Endothelial cell of umbilical vein (primary cell): ENCODE measurements around the gene KASH5. TPM values are rescaled to one million over a fixed set of nuclear protein-coding genes. Genes with fewer than 3 reads are reported as not detected.
A peak's percentile ranks its signal among the peaks of the same experiment; 100 is the strongest.

Experiments
- BruUV-seq: library from RNA; stranded (reverse); fragments of 400-500 nt; replicated peaks from 2 replicates; lab custom pipeline; 2021; lab: Mats Ljungman, UMichigan
- CTCF ChIA-PET: fragments of 300-600, 350-600 bp; sonication (Branson Sonifier 250); formaldehyde crosslinking; loops from one replicate; lab custom pipeline; 2021; ENCODE audit warnings: antibody characterized with exemption, inconsistent platforms; lab: Charles Lee
- POLR2A ChIA-PET: fragments of 300-600, 350-600 bp; sonication (Branson Sonifier 250); formaldehyde crosslinking; loops from one replicate; lab custom pipeline; 2021; ENCODE audit warnings: antibody characterized with exemption, inconsistent platforms; lab: Charles Lee
- DNase-seq: peaks from one replicate; pipeline ENCODE4 v3.0.0-alpha.2; 2011; ENCODE audit warnings: low read depth, low spot score
- FAIRE-seq: peaks from 2 replicates; lab custom pipeline; 2011; peaks lifted over from hg19 to GRCh38; lab: Jason Lieb, UNC
- H2AFZ ChIP-seq: 2 replicates; pipeline ENCODE4 v1.6.0; 2012; ENCODE audit warnings: low read depth, low read length, control low read depth, inconsistent platforms
- H3K27ac ChIP-seq: 2 replicates; pipeline ENCODE4 v1.5.1; 2011; ENCODE audit warnings: low read depth, mild to moderate bottlenecking, control low read depth, low read length, moderate library complexity; ENCODE audit not compliant: insufficient read depth
- H3K27me3 ChIP-seq, 2 experiments: 2 replicates each; pipeline versions ENCODE4 v1.6.0 to v1.6.1; 2011; ENCODE audit warnings: low read length in 2 of 2, mixed read lengths in 1 of 2; ENCODE audit not compliant: control insufficient read depth in 2 of 2, insufficient read depth in 2 of 2
- H3K36me3 ChIP-seq, 2 experiments: 2 replicates in 1 of 2; 3 replicates in 1 of 2; pipeline ENCODE4 v1.5.1; 2011; ENCODE audit warnings: low read length in 2 of 2, mild to moderate bottlenecking in 1 of 2, moderate library complexity in 1 of 2; ENCODE audit not compliant: control insufficient read depth in 2 of 2, insufficient read depth in 2 of 2; ENCODE audit errors: extremely low read depth in 1 of 2
- H3K4me1 ChIP-seq: 3 replicates; pipeline ENCODE4 v1.5.1; 2011; ENCODE audit warnings: mild to moderate bottlenecking, low read length; ENCODE audit not compliant: control insufficient read depth, insufficient read depth; ENCODE audit errors: extremely low read depth
- H3K4me2 ChIP-seq: 2 replicates; pipeline ENCODE4 v1.6.1; 2011; ENCODE audit warnings: low read length, control low read depth, mixed read lengths; ENCODE audit not compliant: insufficient read depth
- H3K4me3 ChIP-seq, 3 experiments: fragments of 200-600 bp in 1 of 3; sonication (generic), shearing (Covaris generic) in 1 of 3; replicated peaks in 1 of 3; 2 replicates each; pipeline ENCODE4 v1.5.1; 2011 to 2016; ENCODE audit warnings: control low read depth in 3 of 3, low read length in 3 of 3, mild to moderate bottlenecking in 2 of 3, inconsistent platforms in 1 of 3, low read depth in 1 of 3, moderate library complexity in 1 of 3; ENCODE audit not compliant: insufficient read depth in 1 of 3
- H3K79me2 ChIP-seq: 2 replicates; pipeline ENCODE4 v1.6.0; 2012; ENCODE audit warnings: low read length, inconsistent platforms; ENCODE audit not compliant: control insufficient read depth, insufficient read depth
- H3K9ac ChIP-seq: replicated peaks from 2 replicates; pipeline ENCODE3; 2011; ENCODE audit warnings: low read length, control low read depth; ENCODE audit not compliant: insufficient read depth; ENCODE audit errors: extremely low read depth
- H3K9me1 ChIP-seq: replicated peaks from 3 replicates; pipeline ENCODE4 v1.6.0; 2011; ENCODE audit warnings: mild to moderate bottlenecking, low read length; ENCODE audit not compliant: control insufficient read depth, insufficient read depth; ENCODE audit errors: extremely low read depth
- H3K9me3 ChIP-seq: replicated peaks from 2 replicates; pipeline ENCODE4 v1.5.1; 2012; ENCODE audit warnings: low read length, inconsistent platforms; ENCODE audit not compliant: control insufficient read depth, insufficient read depth
- H4K20me1 ChIP-seq: replicated peaks from 2 replicates; pipeline ENCODE3; 2011; ENCODE audit warnings: mild to moderate bottlenecking, low read length; ENCODE audit not compliant: control insufficient read depth, insufficient read depth; ENCODE audit errors: extremely low read depth
- EZH2 ChIP-seq: IDR thresholded peaks from 2 replicates; pipeline ENCODE4 v1.6.1; 2012; ENCODE audit warnings: borderline replicate concordance, low read depth, mild to moderate bottlenecking, moderate library complexity, low read length, inconsistent platforms; ENCODE audit not compliant: severe bottlenecking
- POLR2AphosphoS5 ChIP-seq: IDR thresholded peaks from 2 replicates; pipeline ENCODE4 v1.6.1; 2012; ENCODE audit warnings: low read depth, mild to moderate bottlenecking, control low read depth, low read length, moderate library complexity; ENCODE audit not compliant: insufficient read depth
- dilution Hi-C: fragments of 300-500 bp; cut with MboI; formaldehyde crosslinking; loops from one replicate; pipeline ENCODE4 v1.15.0; 2019; ENCODE audit warnings: low sequenced_read_pairs; ENCODE audit not compliant: extremely low pct_ligation_motif_present
- intact Hi-C: fragments of 100-400 bp; cut with micrococcal nuclease; formaldehyde crosslinking; loops from one replicate; pipeline ENCODE4 v1.10.0; 2022
- polyA plus RNA-seq, 4 experiments: library from polyadenylated mRNA; depleted of rRNA in 3 of 4; stranded (reverse) in 3 of 4; unstranded in 1 of 4; fragments of >200 nt; gene quantifications; 2 replicates each; pipeline versions ENCODE4 v1.2.1 to v1.2.3, GENCODE V29; 2011 to 2012; ENCODE audit warnings: missing spikeins in 1 of 4
- total RNA-seq: library from RNA; stranded (reverse); gene quantifications from 2 replicates; pipeline ENCODE4 v1.2.3, GENCODE V29; 2021
- TF ChIP-seq, protein P1 (sequence below), 2 donors: IDR thresholded peaks; 1 replicate in 1 of 2; 2 replicates in 1 of 2; pipeline ENCODE4 v1.5.1; 2011; ENCODE audit warnings: low read length in 2 of 2, mild to moderate bottlenecking in 2 of 2, moderate library complexity in 2 of 2, control low read depth in 1 of 2, inconsistent platforms in 1 of 2, low read depth in 1 of 2; ENCODE audit not compliant: insufficient read depth in 1 of 2; ENCODE audit errors: extremely low read depth in 1 of 2

KASH5 gene
- total and polyA plus RNA-seq, 2 donors (not counting 3 experiments of a cell fraction or from before 2014, with no cell fraction given) = 0.03 TPM; not detected in 1

DNA sequence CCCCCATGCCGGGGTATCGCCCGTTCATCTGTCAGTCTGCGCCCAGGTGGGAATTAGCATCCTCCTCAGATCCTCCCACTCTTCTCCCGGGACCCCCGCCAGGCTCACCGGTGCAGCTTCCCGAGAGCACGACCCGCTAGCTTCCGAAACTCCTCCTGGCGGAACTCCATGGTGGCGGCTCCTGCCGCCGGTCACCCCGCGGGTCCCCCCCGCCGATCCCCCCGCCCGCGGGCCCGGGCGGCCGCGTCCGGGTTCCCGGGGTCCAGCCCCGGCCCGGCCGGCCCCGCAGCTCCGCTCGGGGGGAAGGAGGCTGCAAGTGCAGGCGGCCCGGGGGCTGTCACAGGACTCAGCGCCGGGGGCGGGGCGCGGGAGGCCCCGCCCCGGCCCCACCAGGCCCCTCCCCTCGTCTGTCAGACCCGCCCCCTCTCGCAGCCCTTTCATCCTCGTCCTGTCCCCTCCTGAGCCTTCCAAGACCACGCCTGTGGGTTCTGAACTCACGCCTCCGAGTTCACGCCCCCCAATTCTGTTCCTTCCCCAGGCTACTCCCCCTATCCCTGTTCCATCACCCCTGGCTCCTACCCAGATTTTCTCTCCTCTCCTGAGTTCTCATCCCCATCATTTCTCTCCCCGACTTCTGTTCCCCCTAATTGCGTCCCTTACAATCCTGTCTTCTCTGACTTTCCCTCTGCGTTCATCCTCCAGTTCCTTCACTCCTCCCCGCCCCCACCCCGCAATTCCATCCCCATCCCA, 53.3 kb downstream of the KASH5 start, which contains the start of gene SLC17A7:
Gene SLC17A7, minus strand, starts transcription at position 318 of the 750 bp plus-strand sequence. Its CDS starts 148 bp downstream, at position 170.
- peaks cover 2% of the 10 kb centered on the region for H3K4me1 ChIP-seq
- no peak within 1 kb of the TSS for H3K4me2 ChIP-seq
- dilution Hi-C loops = no loop called here
- H3K4me3 ChIP-seq = no peak within 1 kb of the TSS
- H3K27me3 ChIP-seq = peaks cover 47 to 57% of the 10 kb centered on the region in 2 experiments
- H3K27ac ChIP-seq = no peak within 1 kb of the TSS
- H3K36me3 ChIP-seq = no peaks in the 10 kb centered on the region
- POLR2A ChIA-PET = no interaction called here
- TF ChIP-seq POLR2AphosphoS5 (no peak), EZH2 (peak; percentile 75)
- no peak for DNase-seq
- no peaks in the 10 kb centered on the region for H4K20me1 ChIP-seq
- FAIRE-seq = no peak
- H2AFZ ChIP-seq = peak within 1 kb of the TSS; percentile 96
- no peak within 1 kb of the TSS for H3K9ac ChIP-seq
- H3K9me3 ChIP-seq = no peaks in the 10 kb centered on the region
- CTCF ChIA-PET = interaction anchor here (1.0 to 2.8 kb wide), 3 partner anchors 16 to 78 kb away, joined by 3 to 7 read pairs (median 3); partner anchors contain the start of genes DKKL1 and GFY
- intact Hi-C loops = no loop called here
- no peaks in the 10 kb centered on the region for H3K9me1 ChIP-seq
- no peaks in the 10 kb centered on the region for H3K79me2 ChIP-seq
- BruUV-seq = no TSS peak

DNA sequence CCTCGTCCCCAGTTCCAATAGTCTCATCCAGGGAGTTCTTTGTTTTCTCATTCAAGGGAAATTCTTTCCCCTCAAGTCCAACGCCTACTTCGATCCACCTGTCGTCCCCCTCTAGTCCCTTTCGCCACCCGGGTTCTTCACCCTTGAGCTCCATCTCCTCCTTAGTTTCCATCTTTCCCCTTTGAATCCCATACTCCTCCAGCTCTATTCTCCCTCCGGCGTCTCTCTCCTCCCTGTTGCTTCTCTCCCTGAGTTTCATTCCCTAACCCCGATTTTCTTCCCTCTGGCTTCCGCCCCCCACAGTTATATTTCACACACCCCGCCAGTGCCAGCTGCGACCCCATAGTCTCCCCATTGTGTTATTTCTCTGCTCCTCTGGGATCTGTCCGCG, 53.9 kb downstream of the KASH5 start:
- H3K36me3 ChIP-seq = no peaks in the 10 kb centered on the region
- no peak overlapping the region for H3K9ac ChIP-seq
- H4K20me1 ChIP-seq = no peaks in the 10 kb centered on the region
- ChIA-PET CTCF (interaction anchor here (1.0 to 2.8 kb wide), 4 partner anchors 16 to 63 kb away, joined by 3 to 11 read pairs (median 7); partner anchors contain the start of gene GFY), POLR2A (no interaction called here)
- no peaks in the 10 kb centered on the region for H3K9me1 ChIP-seq
- H3K27ac ChIP-seq = no peak overlapping the region
- no peak overlapping the region for H2AFZ ChIP-seq
- intact Hi-C loops (no loop called here), dilution Hi-C loops (no loop called here)
- H3K4me3 ChIP-seq = no peak overlapping the region
- H3K4me1 ChIP-seq = no peaks in the 10 kb centered on the region
- no peaks in the 10 kb centered on the region for H3K9me3 ChIP-seq
- H3K4me2 ChIP-seq = no peak overlapping the region
- peaks cover 43 to 51% of the 10 kb centered on the region in 2 experiments for H3K27me3 ChIP-seq
- DNase-seq (no peak), FAIRE-seq (no peak)
- no TSS peak for BruUV-seq
- H3K79me2 ChIP-seq = no peaks in the 10 kb centered on the region
- TF ChIP-seq EZH2 = peak; percentile 41
- TF ChIP-seq, protein P1, sequence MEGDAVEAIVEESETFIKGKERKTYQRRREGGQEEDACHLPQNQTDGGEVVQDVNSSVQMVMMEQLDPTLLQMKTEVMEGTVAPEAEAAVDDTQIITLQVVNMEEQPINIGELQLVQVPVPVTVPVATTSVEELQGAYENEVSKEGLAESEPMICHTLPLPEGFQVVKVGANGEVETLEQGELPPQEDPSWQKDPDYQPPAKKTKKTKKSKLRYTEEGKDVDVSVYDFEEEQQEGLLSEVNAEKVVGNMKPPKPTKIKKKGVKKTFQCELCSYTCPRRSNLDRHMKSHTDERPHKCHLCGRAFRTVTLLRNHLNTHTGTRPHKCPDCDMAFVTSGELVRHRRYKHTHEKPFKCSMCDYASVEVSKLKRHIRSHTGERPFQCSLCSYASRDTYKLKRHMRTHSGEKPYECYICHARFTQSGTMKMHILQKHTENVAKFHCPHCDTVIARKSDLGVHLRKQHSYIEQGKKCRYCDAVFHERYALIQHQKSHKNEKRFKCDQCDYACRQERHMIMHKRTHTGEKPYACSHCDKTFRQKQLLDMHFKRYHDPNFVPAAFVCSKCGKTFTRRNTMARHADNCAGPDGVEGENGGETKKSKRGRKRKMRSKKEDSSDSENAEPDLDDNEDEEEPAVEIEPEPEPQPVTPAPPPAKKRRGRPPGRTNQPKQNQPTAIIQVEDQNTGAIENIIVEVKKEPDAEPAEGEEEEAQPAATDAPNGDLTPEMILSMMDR (IDR thresholded peaks at IDR 0.05; ENCODE audit: extremely low read depth in 1 of 2, insufficient read depth in 1 of 2, low read depth in 1 of 2, low read length in 2 of 2) = no peak
